SH-SY5Y (cell line): ENCODE measurements around the gene RSPO1.

Experiments used
- GATA2 ChIP-seq: IDR thresholded peaks from 2 replicates; pipeline ENCODE4 v1.6.1; 2011; ENCODE audit warnings: mild to moderate bottlenecking, low read depth, low read length
- GATA3 ChIP-seq: IDR thresholded peaks from 2 replicates; pipeline ENCODE4 v1.6.1; 2011; ENCODE audit warnings: low read depth, mild to moderate bottlenecking, low read length, moderate library complexity

RSPO1 gene, protein sequence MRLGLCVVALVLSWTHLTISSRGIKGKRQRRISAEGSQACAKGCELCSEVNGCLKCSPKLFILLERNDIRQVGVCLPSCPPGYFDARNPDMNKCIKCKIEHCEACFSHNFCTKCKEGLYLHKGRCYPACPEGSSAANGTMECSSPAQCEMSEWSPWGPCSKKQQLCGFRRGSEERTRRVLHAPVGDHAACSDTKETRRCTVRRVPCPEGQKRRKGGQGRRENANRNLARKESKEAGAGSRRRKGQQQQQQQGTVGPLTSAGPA

GRCh38 chr1:37634244-37634991 lies at the start of gene RSPO1:
TSS of gene RSPO1 (minus strand) at chr1:37634892. CDS start at chr1:37629661, 5,231 bp downstream.
- TF ChIP-seq GATA3 (no peak), GATA2 (no peak)

DNA sequence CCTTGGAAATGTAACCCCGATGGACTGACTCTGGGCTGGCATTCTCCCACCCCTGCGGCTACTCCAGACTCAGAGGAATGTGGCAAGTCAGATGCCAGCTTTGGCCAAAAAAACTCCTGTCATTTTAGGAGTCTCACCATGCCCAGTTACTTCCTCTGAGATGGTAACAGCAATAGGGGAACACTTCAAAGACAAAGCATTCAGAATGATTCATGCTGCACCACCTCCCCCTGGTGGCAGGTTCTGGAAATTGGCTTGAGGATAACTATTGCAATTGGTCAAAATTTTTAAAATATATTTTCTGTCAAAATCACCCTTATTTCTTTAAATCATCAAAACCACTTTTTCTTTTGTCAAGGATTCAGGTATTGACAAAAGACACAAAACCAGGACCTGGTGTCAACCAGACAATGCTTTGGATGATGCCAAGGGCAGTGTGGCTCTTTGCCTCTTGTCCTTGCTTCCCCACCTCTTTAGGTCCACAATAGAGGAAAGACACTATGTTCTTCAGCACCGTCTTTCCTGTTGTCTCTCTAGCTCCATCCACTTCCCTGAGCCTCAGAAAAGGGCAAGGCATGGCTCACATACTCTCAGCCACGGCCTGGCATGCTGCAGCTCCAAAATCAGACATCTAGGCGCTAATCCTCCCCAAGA lies 47.8 kb upstream of the RSPO1 start:
- TF ChIP-seq GATA3 (no peak), GATA2 (no peak)

GRCh38 chr1:37680933-37681332 lies 46.2 kb upstream of the RSPO1 start:
- TF ChIP-seq GATA2: no peak
- no peak for TF ChIP-seq GATA3

GRCh38 chr1:37677808-37678207 lies 43.1 kb upstream of the RSPO1 start:
- TF ChIP-seq GATA2 (no peak), GATA3 (no peak)

- no peak for TF ChIP-seq GATA2
- TF ChIP-seq GATA3: no peak
Observed at GRCh38 chr1:37677143-37677439, 42.4 kb upstream of the RSPO1 start.

DNA sequence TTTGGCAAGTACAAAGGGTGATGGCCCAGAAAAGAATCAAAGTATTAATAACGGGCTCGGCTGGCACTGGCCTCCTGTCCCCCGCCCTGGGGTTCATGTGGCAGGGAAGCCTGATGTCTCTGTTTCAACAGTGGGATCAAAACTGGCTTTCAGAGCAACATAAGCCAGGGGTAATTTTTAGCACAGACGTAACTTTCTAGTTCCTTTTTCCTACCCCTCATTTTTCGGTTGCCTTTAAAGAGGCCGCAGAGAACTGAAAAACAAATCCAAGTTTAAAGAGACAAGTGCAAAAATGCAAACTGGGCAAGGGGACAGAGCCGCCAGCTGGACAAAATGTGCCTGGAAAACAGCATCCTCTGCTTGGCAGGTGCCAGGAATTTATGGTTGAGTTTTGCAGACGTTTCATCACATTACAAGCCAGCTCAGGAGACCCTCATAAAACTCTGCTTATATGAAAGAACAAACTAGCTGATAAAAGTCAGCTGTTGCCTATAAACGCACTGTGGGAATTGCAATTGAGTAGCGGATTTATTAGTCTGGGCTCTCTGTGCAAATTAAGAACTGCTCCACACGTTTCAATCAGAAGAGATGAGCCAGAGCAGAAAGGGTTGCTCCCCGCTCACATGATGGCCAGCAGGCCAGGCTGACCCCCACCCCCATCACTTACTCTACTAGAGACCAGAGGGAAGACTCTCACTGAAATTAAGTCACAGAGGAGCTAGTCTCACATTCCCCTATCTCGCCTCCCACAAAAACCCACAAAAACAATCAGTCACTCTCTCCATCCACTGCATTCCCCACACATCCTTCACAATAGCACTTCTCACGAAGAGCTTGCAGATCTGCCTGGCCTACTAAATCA lies 41.8 kb upstream of the RSPO1 start:
- TF ChIP-seq GATA2 (no peak), GATA3 (no peak)

DNA sequence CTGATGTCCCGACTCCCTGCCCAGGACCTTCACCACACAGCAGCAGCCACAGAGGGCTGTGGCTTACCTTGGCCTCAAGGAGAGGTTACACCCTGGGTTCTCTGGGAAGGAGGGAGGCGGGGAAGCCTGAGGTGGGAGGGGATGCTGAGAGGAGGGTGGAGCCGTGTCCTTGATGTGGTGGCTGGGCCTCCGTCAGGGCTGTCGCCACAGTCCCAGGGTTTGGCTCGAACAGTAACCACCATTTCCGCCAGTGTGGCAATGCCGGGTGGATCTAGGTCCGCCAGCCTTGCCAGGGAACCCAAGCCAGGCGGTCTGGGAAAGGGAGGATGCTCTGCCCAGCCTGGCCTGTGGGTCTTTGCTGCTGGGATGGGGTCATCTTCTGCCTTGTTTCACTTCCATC lies 39.2 kb upstream of the RSPO1 start:
- no peak for TF ChIP-seq GATA2
- TF ChIP-seq GATA3: no peak

DNA sequence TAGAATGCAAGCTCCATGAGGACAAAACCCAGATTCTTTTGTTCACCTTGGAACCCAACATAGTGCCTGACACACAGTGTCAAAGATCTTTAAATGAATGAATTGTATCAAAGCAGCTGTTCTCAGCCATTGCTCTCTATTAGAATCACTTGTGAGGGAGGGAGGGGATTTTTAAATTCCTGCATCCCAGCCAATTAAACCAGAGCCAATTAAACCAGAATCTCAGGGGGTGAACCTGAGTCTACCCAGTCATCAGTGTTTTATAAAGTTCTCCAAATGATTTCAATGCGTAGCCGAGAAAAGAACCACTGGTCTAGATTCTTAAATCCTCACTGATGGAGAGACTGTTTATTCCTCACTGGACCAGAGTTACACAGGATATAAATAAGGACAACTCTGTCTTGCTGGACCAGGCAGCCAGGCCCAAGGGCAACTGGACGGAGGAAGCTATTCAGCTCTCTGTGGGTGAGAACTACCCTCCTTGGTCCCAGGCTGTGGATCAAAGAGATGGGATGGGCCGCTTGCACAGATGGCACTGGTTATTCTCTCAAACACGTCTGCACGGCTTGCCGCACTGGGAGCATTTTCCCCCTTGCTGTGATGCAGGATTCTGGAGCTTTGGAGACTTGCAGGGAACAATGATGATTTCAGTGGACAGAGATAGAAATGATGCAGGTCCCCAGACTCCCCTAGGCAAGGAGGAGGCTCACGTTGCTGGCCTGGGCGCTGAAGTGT lies 37.6 kb upstream of the RSPO1 start:
- no peak for TF ChIP-seq GATA2
- no peak for TF ChIP-seq GATA3

DNA sequence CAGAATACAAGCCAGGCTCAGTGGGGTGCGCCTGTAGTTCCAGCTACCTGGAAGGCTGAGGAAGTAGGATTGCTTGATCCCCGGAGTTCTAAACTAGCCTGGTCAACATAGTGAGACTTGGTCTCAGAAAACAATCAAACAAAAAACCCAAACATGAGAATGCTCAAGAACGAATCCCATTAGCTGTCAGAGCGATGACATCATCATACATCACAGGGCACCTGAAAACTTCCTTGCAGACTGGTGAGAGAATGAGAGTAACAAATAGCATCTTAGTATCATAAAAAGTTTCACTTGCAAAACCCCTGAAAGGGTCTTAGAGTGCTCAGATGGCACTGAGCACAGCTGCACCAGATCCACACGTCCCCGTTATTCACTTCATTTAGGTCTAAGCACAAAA lies 36.6 kb upstream of the RSPO1 start:
- TF ChIP-seq GATA3: no peak
- no peak for TF ChIP-seq GATA2

DNA sequence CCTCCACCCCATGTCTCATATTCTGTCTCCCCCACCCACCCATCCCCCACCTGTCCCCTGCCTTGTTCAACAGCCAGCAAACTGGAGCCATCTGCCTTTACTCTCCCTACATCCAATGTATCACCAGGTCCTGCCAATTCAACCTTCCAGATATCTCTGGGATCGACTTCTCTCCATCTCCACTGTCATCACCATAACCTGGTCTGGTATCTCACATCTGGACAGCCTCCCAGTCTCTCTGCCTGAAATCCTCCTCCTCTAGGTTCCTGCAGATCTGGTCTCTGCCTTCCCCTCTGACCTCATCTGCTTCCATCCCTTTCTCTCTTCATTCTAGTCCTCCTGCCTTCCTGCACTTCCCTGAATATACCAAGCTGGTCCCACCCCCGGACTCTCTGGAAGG lies 35.4 kb upstream of the RSPO1 start:
- TF ChIP-seq GATA3 (no peak), GATA2 (no peak)

- TF ChIP-seq GATA2: no peak
- TF ChIP-seq GATA3: no peak
Observed at GRCh38 chr1:37667023-37667671, 32.5 kb upstream of the RSPO1 start.

- TF ChIP-seq GATA2: no peak
- TF ChIP-seq GATA3: no peak
Observed at GRCh38 chr1:37666241-37666867, 31.7 kb upstream of the RSPO1 start.

DNA sequence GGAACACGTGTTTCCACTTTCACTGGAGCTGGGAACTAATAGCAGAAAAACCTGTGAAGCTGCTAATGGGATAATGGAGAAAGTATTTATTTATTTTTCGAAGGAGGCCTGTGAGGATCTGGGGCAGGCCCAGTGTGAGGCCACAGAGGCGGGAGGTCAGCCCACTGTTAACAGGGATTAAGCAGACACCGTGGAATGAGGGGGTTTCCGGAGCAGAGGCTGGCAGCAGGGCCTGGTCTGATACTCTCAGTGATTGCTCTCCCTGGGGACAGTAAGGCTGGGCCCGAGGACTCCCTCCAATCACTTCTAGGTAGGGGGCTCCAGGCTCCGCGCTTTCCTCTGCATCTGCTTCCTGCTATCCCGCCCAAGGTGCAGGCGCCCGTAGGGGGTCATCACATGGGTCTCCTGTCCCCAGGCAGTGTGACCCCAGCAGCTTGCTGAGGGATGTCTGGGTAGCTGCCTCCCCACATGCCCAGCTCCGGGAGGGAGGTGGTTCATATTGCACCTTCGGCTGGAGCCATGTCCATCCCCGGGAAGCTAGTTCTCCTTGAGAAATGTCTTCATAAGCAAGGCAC lies 28.8 kb upstream of the RSPO1 start:
- no peak for TF ChIP-seq GATA2
- TF ChIP-seq GATA3: no peak
